Bronchial epithelial cell (primary cell): ENCODE data around the gene CLSTN2. TPM values are rescaled to one million over a fixed set of nuclear protein-coding genes. Genes with fewer than 3 reads are reported as not detected.

Experiments
- DNase-seq: peaks from one replicate; pipeline ENCODE4 v3.0.0-alpha.2; 2010; ENCODE audit warnings: low read depth
- FAIRE-seq: peaks from 2 replicates; lab custom pipeline; 2011; peaks lifted over from hg19 to GRCh38; lab: Jason Lieb, UNC
- H3K27me3 ChIP-seq: 2 replicates; pipeline ENCODE4 v1.5.1; 2011; ENCODE audit warnings: low read length; ENCODE audit not compliant: control insufficient read depth, insufficient read depth
- H3K36me3 ChIP-seq: 2 replicates; pipeline ENCODE4 v1.5.1; 2011; ENCODE audit warnings: low read length; ENCODE audit not compliant: control insufficient read depth, insufficient read depth
- H3K4me3 ChIP-seq: 2 replicates; pipeline ENCODE4 v1.5.1; 2011; ENCODE audit warnings: mild to moderate bottlenecking, low read depth, low read length, control low read depth
- total RNA-seq: library from RNA; depleted of rRNA; stranded (reverse); fragments of >200 nt; gene quantifications from 2 replicates; pipeline ENCODE4 v1.2.1, GENCODE V29; 2014
- TF ChIP-seq, protein P1 (sequence below): IDR thresholded peaks from 2 replicates; pipeline ENCODE4 v1.5.1; 2011; ENCODE audit warnings: mild to moderate bottlenecking, moderate library complexity, low read length, control low read depth, inconsistent platforms; ENCODE audit not compliant: insufficient read depth, severe bottlenecking

CLSTN2 gene
- total RNA-seq, 1 donor from 2014 or later: 0.26 TPM

DNA sequence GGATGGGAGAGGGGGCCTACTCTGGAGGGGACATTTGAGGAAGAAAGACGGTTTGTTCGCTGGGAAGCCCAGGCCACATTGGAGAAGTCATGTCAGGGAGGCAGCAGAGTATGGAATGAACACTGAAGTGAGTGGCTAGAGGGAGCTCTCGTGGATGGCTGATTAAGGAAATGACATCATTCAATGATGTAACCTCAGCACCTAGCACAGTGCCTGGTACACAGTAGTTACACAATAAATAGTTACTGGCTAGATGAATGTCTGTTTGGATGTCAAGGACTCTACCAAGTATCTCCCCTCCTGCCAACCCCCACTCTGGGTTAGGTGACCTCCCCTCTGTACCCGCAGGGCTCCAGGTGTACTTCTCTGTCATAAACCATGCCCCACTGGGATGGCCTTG is 121.1 kb downstream of the CLSTN2 start:
- H3K4me3 ChIP-seq: no peak overlapping the region
- DNase-seq (no peak), FAIRE-seq (no peak)
- TF ChIP-seq, protein P1, sequence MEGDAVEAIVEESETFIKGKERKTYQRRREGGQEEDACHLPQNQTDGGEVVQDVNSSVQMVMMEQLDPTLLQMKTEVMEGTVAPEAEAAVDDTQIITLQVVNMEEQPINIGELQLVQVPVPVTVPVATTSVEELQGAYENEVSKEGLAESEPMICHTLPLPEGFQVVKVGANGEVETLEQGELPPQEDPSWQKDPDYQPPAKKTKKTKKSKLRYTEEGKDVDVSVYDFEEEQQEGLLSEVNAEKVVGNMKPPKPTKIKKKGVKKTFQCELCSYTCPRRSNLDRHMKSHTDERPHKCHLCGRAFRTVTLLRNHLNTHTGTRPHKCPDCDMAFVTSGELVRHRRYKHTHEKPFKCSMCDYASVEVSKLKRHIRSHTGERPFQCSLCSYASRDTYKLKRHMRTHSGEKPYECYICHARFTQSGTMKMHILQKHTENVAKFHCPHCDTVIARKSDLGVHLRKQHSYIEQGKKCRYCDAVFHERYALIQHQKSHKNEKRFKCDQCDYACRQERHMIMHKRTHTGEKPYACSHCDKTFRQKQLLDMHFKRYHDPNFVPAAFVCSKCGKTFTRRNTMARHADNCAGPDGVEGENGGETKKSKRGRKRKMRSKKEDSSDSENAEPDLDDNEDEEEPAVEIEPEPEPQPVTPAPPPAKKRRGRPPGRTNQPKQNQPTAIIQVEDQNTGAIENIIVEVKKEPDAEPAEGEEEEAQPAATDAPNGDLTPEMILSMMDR: no peak
- no peaks in the 10 kb centered on the region for H3K36me3 ChIP-seq
- H3K27me3 ChIP-seq: no peaks in the 10 kb centered on the region

DNA sequence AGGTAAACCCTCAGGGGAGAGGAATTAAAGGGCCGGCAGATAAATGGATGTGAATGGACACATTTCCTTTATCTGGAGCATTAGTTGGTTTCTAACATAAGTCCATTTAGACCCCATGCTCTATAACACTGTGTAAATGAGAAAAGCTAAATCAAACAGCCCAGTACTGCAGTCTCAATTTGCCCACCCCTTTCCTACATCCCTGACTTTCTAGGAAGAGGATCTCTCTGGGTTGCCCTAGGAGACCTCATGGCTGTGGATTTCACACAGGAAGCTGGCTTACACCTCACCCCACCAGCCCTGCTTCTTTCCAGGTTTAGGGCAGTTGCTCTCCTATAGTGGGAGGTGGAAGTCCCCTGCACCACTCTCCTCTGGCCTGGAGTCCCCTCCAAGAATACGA is 126.2 kb downstream of the CLSTN2 start:
- no peaks in the 10 kb centered on the region for H3K36me3 ChIP-seq
- no peak overlapping the region for H3K4me3 ChIP-seq
- no peak for FAIRE-seq
- H3K27me3 ChIP-seq: no peaks in the 10 kb centered on the region
- TF ChIP-seq, protein P1: no peak
- DNase-seq: no peak

DNA sequence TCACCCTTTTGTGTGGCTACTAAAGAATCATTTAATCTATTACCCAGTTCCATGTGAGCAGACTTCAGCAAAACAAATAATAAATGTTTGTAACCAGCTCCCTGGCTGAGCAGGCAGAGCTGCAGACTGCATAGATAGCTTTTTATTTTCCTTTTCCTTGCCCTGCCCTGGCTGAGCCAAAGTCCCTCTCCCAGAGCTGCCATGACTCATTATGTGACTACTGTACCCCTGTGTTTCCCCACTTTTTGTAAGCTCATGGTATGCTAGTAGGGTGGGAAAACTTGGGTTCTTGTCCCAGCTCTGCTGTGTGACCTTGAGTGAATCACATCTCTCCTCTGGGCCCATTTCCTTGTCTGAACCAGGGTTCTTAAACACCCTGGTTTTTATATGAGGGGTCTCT is 127.5 kb downstream of the CLSTN2 start:
- no peak overlapping the region for H3K4me3 ChIP-seq
- H3K36me3 ChIP-seq: no peaks in the 10 kb centered on the region
- DNase-seq (no peak), FAIRE-seq (no peak)
- TF ChIP-seq, protein P1: no peak
- H3K27me3 ChIP-seq: no peaks in the 10 kb centered on the region

DNA sequence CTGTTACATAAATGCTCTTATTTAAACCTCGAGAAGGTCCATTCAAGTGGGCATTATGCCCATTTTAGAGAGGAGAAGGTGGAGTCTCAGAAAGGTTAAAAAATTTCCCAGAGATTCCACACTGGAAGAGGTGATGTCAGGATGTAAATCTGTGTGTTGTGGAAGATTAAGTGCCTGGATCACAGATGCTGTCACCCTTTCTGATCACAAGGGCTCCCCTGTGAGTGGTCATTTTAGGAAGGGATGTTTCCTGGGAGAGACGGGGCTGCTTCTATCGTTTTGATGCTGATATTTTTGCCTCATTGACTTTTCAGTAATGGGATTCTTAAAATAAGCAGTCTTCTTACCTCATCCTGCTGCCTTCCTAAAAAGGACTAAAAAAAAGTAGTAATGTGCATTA is 132.5 kb downstream of the CLSTN2 start:
- DNase-seq (no peak), FAIRE-seq (no peak)
- H3K4me3 ChIP-seq: no peak overlapping the region
- TF ChIP-seq, protein P1: no peak
- H3K36me3 ChIP-seq: no peaks in the 10 kb centered on the region
- no peaks in the 10 kb centered on the region for H3K27me3 ChIP-seq

DNA sequence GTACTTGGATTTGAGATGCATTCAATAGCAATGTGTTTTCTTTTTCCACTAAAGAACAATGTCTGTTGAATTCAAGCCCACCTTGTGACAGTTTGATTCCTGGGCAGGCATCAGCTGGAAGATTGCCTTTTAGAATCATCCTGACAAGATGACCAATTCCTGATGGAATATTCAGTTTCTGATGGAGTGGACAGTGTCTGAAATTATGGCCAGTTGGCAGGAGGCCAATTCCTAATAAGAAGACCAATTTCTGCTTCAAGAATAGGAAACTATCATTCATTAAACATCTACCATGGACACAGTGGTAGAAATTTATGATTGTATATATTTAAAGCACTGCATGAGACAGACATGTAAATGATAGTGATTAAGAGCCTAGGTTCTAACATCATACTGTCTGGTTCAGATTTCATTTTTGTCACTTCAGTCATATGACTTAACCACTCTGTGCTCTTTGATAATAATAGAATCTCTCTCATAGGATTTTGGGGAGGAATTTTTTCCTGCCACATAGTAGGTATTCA is 133.6 kb downstream of the CLSTN2 start:
- FAIRE-seq: no peak
- TF ChIP-seq, protein P1: no peak
- Histone ChIP-seq H3K4me3 (no peak overlapping the region), H3K27me3 (no peaks in the 10 kb centered on the region), H3K36me3 (no peaks in the 10 kb centered on the region)
- no peak for DNase-seq

DNA sequence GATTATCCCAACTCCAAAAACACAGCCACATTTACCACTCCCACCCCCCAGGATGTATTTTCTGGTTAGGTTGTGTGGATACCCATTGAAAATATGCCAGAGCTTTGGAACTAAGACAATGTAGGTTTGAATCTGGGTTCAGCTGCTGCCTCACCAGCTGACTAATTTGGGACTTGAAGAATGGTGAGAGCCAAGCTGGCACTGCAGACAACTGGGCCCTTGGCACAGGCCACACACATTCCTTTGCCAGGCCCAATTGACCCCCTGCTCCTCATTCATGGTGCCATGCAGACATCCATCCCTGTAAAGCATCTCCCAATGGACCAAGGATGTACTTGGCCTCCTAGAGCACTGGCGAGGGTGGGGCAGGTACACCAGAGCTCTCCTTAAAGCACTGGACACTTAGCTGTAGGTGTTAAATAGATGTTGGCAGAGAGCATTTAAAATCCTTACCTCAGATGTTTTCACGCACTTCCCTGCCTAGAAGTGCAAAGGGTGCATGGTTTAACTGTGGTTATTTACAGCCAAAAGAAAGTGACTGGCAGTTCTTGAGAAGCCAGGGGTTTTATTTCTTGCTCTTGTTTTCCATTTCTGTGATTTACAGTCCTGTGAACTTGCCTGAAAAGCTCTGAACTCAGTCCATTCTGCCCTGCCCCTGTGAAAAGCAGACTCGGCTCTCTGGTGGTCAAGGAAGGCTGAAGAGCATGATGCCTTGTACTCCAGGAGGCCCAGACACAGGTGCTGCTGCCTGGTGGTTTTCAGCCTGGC is 138.5 kb downstream of the CLSTN2 start:
- peak; percentile 47 for FAIRE-seq
- TF ChIP-seq, protein P1: no peak

More for the DNA sequence above, 138.5 kb downstream of the CLSTN2 start:
- H3K36me3 ChIP-seq: no peaks in the 10 kb centered on the region
- no peak overlapping the region for H3K4me3 ChIP-seq
- no peak for DNase-seq
- H3K27me3 ChIP-seq: no peaks in the 10 kb centered on the region
